Measurements from ENCODE around the gene CEP70.
"Not testable (repeated sequence)": the region's sequence is repeated elsewhere in the genome, so short reads cannot be mapped to it uniquely, and the experiment has no call there.

DNA sequence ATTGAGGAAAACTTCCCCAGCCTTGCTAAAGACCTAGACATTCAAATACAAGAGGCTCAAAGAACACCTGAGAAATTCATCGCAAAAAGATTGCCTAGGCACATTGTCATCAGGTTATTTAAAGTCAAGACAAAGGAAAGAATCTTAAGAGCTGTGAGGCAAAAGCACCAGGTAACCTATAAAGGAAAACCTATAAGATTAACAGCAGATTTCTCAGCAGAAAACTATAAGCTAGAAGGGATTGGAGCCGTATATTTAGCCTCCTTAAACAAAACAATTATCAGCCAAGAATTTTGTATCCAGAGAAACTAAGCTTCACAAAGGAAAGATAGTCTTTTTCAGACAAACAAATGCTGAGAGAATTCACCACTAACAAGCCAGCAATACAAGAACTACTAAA lies 43.1 kb downstream of the CEP70 start:
- TF ChIP-seq, protein P1, sequence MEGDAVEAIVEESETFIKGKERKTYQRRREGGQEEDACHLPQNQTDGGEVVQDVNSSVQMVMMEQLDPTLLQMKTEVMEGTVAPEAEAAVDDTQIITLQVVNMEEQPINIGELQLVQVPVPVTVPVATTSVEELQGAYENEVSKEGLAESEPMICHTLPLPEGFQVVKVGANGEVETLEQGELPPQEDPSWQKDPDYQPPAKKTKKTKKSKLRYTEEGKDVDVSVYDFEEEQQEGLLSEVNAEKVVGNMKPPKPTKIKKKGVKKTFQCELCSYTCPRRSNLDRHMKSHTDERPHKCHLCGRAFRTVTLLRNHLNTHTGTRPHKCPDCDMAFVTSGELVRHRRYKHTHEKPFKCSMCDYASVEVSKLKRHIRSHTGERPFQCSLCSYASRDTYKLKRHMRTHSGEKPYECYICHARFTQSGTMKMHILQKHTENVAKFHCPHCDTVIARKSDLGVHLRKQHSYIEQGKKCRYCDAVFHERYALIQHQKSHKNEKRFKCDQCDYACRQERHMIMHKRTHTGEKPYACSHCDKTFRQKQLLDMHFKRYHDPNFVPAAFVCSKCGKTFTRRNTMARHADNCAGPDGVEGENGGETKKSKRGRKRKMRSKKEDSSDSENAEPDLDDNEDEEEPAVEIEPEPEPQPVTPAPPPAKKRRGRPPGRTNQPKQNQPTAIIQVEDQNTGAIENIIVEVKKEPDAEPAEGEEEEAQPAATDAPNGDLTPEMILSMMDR (conservative IDR thresholded peaks at IDR 0.05 in 1 of 2, IDR thresholded peaks at IDR 0.05 in 1 of 2; ENCODE audit: extremely low read depth in 1 of 2, insufficient read depth in 1 of 2, low read depth in 1 of 2, low read length in 2 of 2), result not testable (repeated sequence)
- not testable (repeated sequence) for TF ChIP-seq EZH2 (IDR thresholded peaks at IDR 0.05; ENCODE audit: borderline replicate concordance, low read length)
